A673 (cell line): ENCODE measurements around the gene UBA5. TPM values are rescaled to one million over a fixed set of nuclear protein-coding genes. Genes with fewer than 3 reads are reported as not detected.

Experiments
- BruUV-seq: library from RNA; stranded (reverse); fragments of 400-500 nt; replicated peaks from 2 replicates; lab custom pipeline; 2021; lab: Mats Ljungman, UMichigan
- CTCF ChIA-PET: fragments of 300-600 bp; sonication (Branson Sonifier 250); formaldehyde crosslinking; loops from one replicate; lab custom pipeline; 2022; ENCODE audit warnings: antibody characterized with exemption; lab: Charles Lee
- POLR2A ChIA-PET: fragments of 300-600 bp; sonication (Branson Sonifier 250); formaldehyde crosslinking; loops from one replicate; lab custom pipeline; 2022; ENCODE audit warnings: antibody characterized with exemption; ENCODE audit not compliant: low non-redundant PET; lab: Charles Lee
- DNase-seq: peaks from one replicate; pipeline ENCODE4 v3.0.0-alpha.2; 2015; ENCODE audit warnings: low spot score
- H3K27ac ChIP-seq: fragments of 200-600 bp; sonication (generic); 2 replicates; pipeline ENCODE4 v1.5.1; 2016; ENCODE audit warnings: mixed run types, low read depth, mild to moderate bottlenecking, mixed read lengths, antibody characterized with exemption, low read length; ENCODE audit not compliant: poor library complexity, severe bottlenecking
- H3K27me3 ChIP-seq: fragments of 200-600 bp; sonication (generic); replicated peaks from 2 replicates; pipeline ENCODE4 v1.6.1; 2017; ENCODE audit warnings: mixed run types, low read depth, mild to moderate bottlenecking, mixed read lengths, antibody characterized with exemption, low read length; ENCODE audit not compliant: insufficient read depth, poor library complexity
- H3K36me3 ChIP-seq: fragments of 200-600 bp; sonication (generic); 2 replicates; pipeline ENCODE4 v1.6.1; 2016; ENCODE audit warnings: mixed run types, mild to moderate bottlenecking, mixed read lengths, antibody characterized with exemption, low read length; ENCODE audit not compliant: insufficient read depth, poor library complexity, severe bottlenecking
- H3K4me1 ChIP-seq: fragments of 200-600 bp; sonication (generic); 2 replicates; pipeline ENCODE4 v1.6.1; 2017; ENCODE audit warnings: mixed run types, mild to moderate bottlenecking, mixed read lengths, antibody characterized with exemption, low read length; ENCODE audit not compliant: insufficient read depth, poor library complexity, severe bottlenecking
- H3K4me3 ChIP-seq: fragments of 200-600 bp; sonication (generic); 2 replicates; pipeline ENCODE4 v1.5.1; 2016; ENCODE audit warnings: low read depth, mixed run types, mild to moderate bottlenecking, mixed read lengths, low read length; ENCODE audit not compliant: poor library complexity, severe bottlenecking
- H3K9me3 ChIP-seq: fragments of 200-600 bp; sonication (generic); 2 replicates; pipeline ENCODE4 v1.6.1; 2016; ENCODE audit warnings: mixed run types, low read depth, mild to moderate bottlenecking, mixed read lengths, antibody characterized with exemption, low read length; ENCODE audit not compliant: poor library complexity, severe bottlenecking
- CTCF ChIP-seq: fragments of 300-800, 200-600 bp; sonication (generic); conservative IDR thresholded peaks from 2 replicates; pipeline ENCODE4 v1.5.1; 2017; ENCODE audit warnings: low read depth, mild to moderate bottlenecking, antibody characterized with exemption, low read length, moderate library complexity, mixed read lengths
- EZH2 ChIP-seq: fragments of 200-600 bp; sonication (generic); IDR thresholded peaks from 2 replicates; pipeline ENCODE4 v1.6.1; 2017; ENCODE audit warnings: borderline replicate concordance, low read depth, mild to moderate bottlenecking, mixed read lengths, antibody characterized with exemption, low read length; ENCODE audit not compliant: poor library complexity, severe bottlenecking
- intact Hi-C: fragments of 100-400 bp; cut with micrococcal nuclease; formaldehyde crosslinking; loops from one replicate; pipeline ENCODE4 v1.10.0; 2022; ENCODE audit not compliant: unreplicated experiment
- total RNA-seq: library from RNA; stranded (reverse); gene quantifications from 2 replicates; pipeline ENCODE4 v1.2.3, GENCODE V29; 2021

Gene UBA5
- total RNA-seq, 1 experiment from 2014 or later = 50.0 TPM

GRCh38 chr3:132623646-132624045, 36.5 kb upstream of the UBA5 start:
- peaks cover 7% of the 10 kb centered on the region for H3K36me3 ChIP-seq
- no peak for TF ChIP-seq CTCF
- TF ChIP-seq EZH2 = no peak
- H3K27me3 ChIP-seq = no peaks in the 10 kb centered on the region
- H3K4me3 ChIP-seq = no peak overlapping the region
- BruUV-seq = no TSS peak
- no peak overlapping the region for H3K27ac ChIP-seq
- H3K9me3 ChIP-seq = no peaks in the 10 kb centered on the region
- peaks cover 36% of the 10 kb centered on the region for H3K4me1 ChIP-seq
- ChIA-PET CTCF (no interaction called here), POLR2A (no interaction called here)
- intact Hi-C loops = no loop called here
- no peak for DNase-seq

DNA sequence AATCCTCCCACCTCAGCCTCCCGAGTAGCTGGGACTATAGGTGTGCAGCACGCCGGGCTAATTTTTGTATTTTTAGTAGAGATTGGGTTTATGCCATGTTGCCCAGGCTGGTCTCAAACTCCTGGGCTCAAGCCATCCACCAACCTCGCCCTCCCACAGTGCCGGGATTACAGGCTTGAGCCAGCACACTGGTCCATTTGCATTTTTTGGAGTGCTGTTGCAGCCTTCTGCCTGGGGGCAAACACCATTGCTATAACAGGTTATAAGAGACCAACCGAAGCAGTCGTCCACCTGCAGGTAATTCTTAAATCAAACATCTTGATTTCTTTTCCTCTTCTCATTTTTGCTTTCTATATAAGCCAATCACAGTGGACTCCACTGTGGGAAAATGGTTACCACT, 35.3 kb upstream of the UBA5 start:
- H3K27ac ChIP-seq = no peak overlapping the region
- H3K9me3 ChIP-seq = no peaks in the 10 kb centered on the region
- peaks cover 46% of the 10 kb centered on the region for H3K4me1 ChIP-seq
- H3K27me3 ChIP-seq = no peaks in the 10 kb centered on the region
- no peak for DNase-seq
- CTCF ChIA-PET = no interaction called here
- peaks cover 7% of the 10 kb centered on the region for H3K36me3 ChIP-seq
- intact Hi-C loops = no loop called here
- no TSS peak for BruUV-seq
- POLR2A ChIA-PET = no interaction called here
- no peak for TF ChIP-seq CTCF
- no peak for TF ChIP-seq EZH2
- no peak overlapping the region for H3K4me3 ChIP-seq

- BruUV-seq = no TSS peak
- ChIA-PET CTCF (no interaction called here), POLR2A (no interaction called here)
- Histone ChIP-seq H3K36me3 (peaks cover 7% of the 10 kb centered on the region), H3K4me3 (no peak overlapping the region), H3K27me3 (no peaks in the 10 kb centered on the region), H3K9me3 (no peaks in the 10 kb centered on the region), H3K4me1 (peaks cover 53% of the 10 kb centered on the region), H3K27ac (no peak overlapping the region)
- DNase-seq = no peak
- TF ChIP-seq CTCF = no peak
- TF ChIP-seq EZH2 = no peak
- intact Hi-C loops = no loop called here
Observed at GRCh38 chr3:132625613-132626012, 34.5 kb upstream of the UBA5 start.
